NCI-H146 treated with DMSO at 0.1 percent for 48 hours (cell line): ENCODE data around the gene PERCC1.

ENCODE experiments used
- DNase-seq: peaks from one replicate; lab custom pipeline; 2025; ENCODE audit not compliant: unreplicated experiment; lab: John Stamatoyannopoulos, UW

Gene PERCC1

GRCh38 chr16:1408171-1408837, 22.6 kb upstream of the PERCC1 start:
- DNase-seq: peak; percentile 58

GRCh38 chr16:1412847-1413246, 18.0 kb upstream of the PERCC1 start:
- no peak for DNase-seq

- peak; percentile 51 for DNase-seq
These were observed 17.0 kb upstream of the PERCC1 start for GRCh38 chr16:1413684-1414531.

- DNase-seq: peak; percentile 8
These were observed 16.2 kb upstream of the PERCC1 start, which contains the start of gene UNKL for GRCh38 chr16:1414532-1415260. Gene UNKL (minus strand): TSS chr16:1414704. CDS start chr16:1414691, 13 bp downstream.

GRCh38 chr16:1416521-1416941, 14.3 kb upstream of the PERCC1 start:
- DNase-seq: no peak

- DNase-seq: no peak
These were observed 10.8 kb upstream of the PERCC1 start for GRCh38 chr16:1420111-1420539.

GRCh38 chr16:1422076-1422475, 8.8 kb upstream of the PERCC1 start:
- no peak for DNase-seq

GRCh38 chr16:1424028-1424427, 6.8 kb upstream of the PERCC1 start:
- DNase-seq: no peak

- no peak for DNase-seq
These were observed 5.1 kb upstream of the PERCC1 start for GRCh38 chr16:1425616-1426370.

GRCh38 chr16:1426734-1427471, 4.0 kb upstream of the PERCC1 start:
- no peak for DNase-seq

GRCh38 chr16:1427473-1428461, 3.1 kb upstream of the PERCC1 start:
- DNase-seq: no peak

GRCh38 chr16:1428511-1428910, 2.4 kb upstream of the PERCC1 start:
- no peak for DNase-seq

- DNase-seq: no peak
These were observed 1.9 kb upstream of the PERCC1 start for GRCh38 chr16:1429012-1429411.

- DNase-seq: no peak
These were observed 1.2 kb upstream of the PERCC1 start for GRCh38 chr16:1429631-1430030.

GRCh38 chr16:1430214-1430758, 592 bp upstream of the PERCC1 start:
- peak; percentile 69 for DNase-seq

- no peak for DNase-seq
These were observed 806 bp downstream of the PERCC1 start for GRCh38 chr16:1431497-1432270.

GRCh38 chr16:1432388-1433262, 1.7 kb downstream of the PERCC1 start:
- DNase-seq: no peak
